ENCODE data around the gene ABCA1. TPM values are rescaled to one million over a fixed set of nuclear protein-coding genes. Genes with fewer than 3 reads are reported as not detected.
"Not testable (repeated sequence)": the region's sequence is repeated elsewhere in the genome, so short reads cannot be mapped to it uniquely, and the experiment has no call there.

ABCA1 gene
- total RNA-seq, 1 donor, result 21.0 TPM

DNA sequence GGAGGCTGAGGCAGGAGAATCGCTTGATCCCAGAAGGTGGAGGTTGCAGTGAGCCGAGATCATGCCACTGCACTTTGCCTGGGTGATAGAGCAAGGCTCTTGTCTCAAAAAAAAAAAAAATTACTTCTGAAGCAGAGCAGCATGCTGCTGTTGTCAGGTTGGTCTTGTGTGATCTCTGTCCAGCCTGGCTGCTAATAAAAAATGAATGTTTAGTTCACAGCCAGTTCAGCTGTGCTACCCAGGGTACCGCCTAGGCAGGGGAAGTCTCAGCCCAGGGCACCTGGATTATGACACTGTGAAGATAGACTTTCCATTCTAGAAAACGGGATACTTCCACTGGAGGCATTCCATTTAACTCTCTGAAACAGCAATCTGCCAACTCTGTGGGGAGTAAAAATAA, 23.5 kb upstream of the ABCA1 start:
- DNase-seq (ENCODE audit: low read depth in 2 of 3, low spot score in 2 of 3), result no peak

DNA sequence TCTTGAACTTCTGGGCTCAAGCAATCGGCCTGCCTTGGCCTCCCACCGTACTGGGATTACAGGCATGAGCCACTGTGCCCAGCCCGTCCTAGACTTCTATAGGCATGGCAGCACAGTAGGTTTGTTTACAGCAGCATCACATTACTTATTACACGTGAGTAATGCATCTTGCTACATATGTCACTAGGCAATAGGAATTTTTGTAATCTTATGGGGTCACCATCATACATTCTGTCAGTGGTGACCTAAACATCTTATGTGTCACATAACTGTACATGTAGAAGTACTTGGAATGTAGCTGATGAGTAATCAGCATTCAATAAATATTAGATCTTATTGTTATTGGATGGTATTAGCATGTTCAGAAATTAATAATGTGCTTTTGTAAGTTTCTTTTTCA, 22.9 kb upstream of the ABCA1 start:
- no peak for DNase-seq (ENCODE audit: low read depth in 2 of 3, low spot score in 2 of 3)

DNA sequence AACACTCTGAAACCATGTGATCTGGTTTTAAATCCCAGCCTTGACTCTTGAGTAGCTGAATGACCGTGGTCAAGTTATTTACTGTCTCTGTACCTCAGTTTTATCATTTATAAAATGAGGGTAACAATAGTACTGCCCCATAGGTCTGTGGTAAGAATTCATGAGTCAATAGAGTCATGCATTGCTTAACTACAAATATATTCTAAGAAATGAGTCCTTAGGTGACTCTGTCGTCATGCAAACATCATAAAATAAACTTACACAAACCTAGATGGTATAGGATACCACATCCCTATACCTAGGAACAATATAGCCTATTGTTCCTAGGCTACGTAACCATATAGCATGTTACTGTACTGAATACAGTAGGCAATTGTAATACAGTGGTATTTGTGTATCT, 20.3 kb upstream of the ABCA1 start:
- DNase-seq (ENCODE audit: low read depth in 2 of 3, low spot score in 2 of 3), result no peak

DNA sequence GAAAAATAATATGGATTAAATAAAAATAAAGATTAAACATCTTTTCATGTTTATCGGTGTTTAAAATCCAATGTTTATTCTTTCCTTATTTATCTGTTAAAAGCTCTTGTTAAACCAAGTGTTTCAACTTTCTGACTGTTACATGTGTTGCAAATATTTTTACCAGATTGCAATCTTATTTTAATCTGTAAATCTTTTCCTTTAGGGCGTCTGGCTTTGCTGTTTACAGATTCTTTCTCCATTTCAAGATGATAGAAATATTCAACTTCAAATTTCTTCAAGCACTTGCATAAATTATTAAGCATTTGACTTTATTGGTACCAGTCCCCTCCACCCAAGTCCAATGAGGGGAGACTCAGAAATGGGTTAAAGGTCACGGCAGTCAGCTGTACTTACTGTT, 16.9 kb upstream of the ABCA1 start:
- no peak for DNase-seq (ENCODE audit: low read depth in 2 of 3, low spot score in 2 of 3)

DNA sequence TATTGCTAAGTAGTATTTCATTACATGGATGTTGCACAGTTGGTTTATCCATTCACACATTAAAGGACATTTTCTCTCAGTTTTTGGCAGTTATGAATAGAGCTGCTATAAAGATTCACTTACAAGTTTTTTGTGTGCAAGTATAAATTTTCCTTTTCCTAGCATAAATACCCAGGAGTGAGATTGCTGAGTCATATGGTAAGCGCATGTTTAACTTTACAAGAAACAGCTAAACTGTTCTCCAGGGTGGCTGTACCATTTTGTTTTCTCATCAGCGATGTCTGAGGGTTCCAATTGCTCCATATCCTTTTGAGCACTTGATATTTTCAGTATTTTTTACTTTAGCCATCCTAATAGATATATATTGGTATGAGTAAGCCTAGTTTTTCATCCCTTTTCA, 16.4 kb upstream of the ABCA1 start:
- DNase-seq (ENCODE audit: low read depth in 2 of 3, low spot score in 2 of 3), result no peak

DNA sequence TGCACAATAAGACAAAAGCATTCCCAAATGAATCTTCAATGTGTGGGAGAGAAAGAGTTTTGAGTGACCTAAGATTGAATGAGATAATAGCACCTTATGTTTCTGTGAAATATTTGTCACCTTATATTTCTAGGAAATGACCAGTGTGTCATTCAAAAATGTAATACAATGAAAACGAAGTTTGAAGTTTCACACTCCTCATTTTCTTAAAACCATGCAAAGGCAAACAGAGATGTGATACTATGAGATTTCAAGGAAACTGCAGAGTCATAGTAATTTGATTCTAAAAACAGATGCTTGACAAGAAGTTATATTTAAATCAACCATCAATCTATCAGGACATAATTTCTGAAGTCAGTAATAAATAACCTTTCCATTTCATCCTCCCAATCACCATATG, 13.6 kb upstream of the ABCA1 start:
- DNase-seq (ENCODE audit: low read depth in 2 of 3, low spot score in 2 of 3), result no peak

DNA sequence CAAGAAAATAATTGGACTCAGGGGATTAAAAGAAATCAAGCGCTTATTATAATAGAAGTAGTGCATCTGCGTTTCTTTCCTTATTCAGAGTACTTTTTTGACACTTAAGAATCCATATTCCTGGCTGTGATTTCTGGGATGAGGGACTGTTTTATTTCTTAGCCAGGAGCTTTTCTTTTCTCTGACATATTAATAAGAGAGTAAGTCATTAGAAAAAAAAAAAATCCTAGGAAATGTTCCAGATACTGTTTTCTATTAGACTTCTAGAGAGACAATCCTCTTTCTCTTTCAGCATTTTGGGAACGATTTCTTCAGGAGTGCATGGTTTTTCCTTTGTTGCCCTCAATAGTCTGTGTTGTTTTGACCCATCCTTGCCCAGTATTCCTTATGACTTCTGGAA, 8.3 kb upstream of the ABCA1 start:
- DNase-seq (ENCODE audit: low read depth in 2 of 3, low spot score in 2 of 3), result no peak

DNA sequence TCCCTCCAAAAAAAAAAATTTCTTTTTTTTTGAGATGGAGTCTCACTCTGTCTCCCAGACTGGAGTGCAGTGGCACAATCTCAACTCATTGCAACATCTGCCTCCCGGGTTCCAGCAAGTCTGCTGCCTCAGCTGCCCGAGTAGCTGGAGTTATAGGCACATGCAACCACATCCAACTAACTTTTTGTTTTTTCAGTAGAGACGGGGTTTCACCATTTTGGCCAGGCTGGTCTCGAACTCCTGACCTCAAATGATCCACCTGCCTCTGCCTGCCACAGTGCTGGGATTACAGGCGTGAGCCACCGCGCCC, 7.5 kb upstream of the ABCA1 start:
- not testable (repeated sequence) for DNase-seq (ENCODE audit: low read depth in 2 of 3, low spot score in 2 of 3)

DNA sequence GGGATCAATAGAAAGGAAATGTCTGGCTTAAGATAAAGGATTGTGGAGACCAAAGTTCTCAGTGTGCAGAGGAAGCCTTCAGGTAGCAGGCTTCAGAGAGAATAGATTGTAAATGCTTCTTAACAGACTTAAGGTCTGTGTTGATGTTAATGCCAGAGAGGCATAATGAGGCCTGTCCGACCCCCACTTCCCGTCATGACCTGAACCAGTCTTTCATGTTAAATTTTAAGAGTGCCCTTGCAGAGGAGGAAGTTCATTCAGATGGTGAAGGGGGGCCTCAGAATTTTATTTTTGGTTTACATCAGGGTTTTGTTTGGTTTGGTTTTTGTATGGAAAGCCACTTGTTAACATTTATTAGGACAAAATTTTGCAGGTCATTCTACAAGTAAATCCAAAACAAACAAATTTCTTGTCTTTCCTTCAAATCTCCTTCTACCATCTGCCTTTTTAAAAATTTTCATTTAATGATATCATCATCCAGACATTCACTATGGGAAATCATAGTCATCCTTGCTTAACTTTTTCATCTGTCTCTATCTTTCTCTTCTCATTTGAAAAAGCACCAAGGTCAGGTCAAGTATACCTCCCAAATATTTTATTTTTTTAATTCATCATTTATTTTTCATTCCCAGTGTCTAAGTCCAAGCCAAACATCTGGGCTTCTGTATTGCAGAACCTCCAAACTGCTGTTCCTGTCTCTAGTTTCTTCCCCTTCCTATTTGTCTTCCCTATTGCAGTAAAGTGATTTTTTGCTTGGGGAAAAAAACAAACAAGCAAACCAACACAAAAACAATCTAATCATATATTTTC, 6.9 kb upstream of the ABCA1 start:
- DNase-seq (ENCODE audit: low read depth in 2 of 3, low spot score in 2 of 3), result peak in 1 of 3 donors; percentile 31

DNA sequence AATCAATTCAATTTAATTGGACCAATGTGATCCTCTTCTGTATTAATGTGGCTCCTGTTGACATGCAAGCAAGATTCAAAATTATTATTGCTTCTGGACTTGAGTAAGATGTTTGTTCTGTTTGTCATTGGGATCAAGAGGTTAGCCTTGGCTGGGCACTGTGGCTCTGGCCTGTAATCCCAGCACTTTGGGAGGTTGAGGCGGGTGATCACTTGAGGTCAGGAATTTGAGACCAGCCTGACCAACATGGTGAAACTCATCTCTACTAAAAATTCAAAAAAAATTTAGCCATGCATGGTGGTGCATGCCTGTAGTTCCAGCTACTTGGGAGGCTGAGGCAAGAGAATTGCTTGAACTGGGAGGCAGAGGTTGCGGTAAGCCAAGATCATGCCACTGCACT, 5.1 kb upstream of the ABCA1 start:
- DNase-seq (ENCODE audit: low read depth in 2 of 3, low spot score in 2 of 3), result not testable (repeated sequence)

DNA sequence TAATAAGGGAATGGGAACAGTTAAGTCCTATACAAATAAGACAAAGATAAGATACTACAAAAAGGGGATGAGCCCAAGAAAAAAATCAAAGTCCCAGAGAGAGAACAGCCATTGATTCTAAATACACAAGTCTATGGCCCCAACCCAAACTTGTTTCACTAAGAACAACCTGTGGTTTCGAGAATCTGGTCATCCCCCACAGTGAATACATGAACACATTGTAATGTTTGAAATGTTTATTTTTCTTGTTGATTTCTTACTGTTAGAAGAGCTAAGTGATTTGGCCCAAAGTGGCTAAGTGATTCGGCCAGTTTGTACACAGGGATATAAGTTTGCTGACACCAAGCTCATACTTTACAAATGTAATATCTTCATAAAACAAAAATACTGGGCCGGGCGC, 3.3 kb upstream of the ABCA1 start:
- DNase-seq (ENCODE audit: low read depth in 2 of 3, low spot score in 2 of 3), result no peak

DNA sequence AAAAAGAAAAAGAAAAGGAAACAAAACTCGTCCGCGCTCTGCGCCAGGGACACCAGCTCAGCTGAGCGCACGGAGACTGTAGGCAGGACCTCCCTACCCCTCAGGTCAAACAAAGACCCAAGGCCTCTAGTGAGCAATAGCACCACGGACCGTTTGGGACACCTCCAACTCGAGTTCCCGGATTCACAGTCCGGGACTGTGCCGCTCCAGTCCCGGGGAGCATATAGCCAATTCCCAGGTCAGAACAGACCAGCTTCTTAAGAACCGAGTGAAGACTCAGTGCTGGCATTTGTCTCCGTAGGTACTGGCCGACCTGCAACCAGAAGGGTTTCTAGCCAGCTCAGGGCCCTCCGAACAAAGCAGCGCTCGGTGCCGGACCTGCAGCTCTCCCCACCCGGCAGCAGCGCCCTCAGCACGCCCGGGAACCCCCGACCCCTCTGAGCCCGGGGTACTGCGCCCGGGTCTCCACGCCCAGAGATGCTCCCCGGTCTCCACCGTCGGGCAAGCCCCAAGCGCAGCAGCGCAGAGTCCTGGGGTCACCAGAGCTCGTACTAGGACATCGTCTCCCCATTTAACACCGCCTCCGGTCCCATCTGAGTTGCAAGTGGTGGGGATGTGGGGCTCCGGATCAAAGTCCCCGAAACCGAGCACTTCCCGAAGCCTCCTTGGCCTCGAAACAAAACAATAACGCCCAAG, 591 bp downstream of the ABCA1 start:
- peak; percentile 7 to 29 (median 17) for DNase-seq (ENCODE audit: low read depth in 2 of 3, low spot score in 2 of 3)

DNA sequence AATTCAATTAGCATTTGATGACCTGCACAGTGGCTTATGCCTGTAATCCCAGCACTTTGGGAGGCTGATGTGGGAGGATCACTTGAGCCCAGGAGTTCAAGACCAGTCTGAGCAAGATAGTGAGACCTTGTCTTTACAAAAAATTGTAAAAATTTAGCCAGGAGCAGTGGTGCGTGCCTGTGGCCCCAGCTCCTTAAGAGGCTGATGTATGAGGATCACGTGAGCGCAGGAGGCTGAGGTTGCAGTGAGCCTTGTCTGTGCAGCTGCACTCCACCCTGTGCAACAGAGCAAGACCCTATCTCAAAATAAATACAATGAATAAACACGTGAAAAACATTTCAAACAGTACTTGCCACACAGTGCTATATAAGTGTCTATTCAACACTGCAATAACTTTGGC, 4.2 kb downstream of the ABCA1 start:
- DNase-seq (ENCODE audit: low read depth in 2 of 3, low spot score in 2 of 3), result no peak

DNA sequence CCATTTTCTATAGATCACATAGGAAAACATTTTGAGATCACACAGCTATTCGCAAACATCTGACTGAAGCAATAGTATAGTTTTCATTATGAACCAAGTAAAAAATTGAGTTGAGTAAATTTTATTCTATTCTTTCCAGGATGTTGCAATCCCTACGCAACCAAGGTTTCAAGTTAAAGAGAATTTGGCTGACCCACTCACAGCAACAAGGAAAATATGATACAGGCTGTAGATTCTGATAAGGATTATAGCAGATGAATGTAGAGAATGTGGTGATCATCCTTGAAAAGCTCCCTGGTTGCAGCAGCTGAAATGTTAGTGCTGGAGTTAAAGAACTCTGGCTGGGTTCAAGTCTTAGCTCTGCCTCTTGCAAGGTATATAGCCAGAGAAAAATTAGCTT, 4.7 kb downstream of the ABCA1 start:
- no peak for DNase-seq (ENCODE audit: low read depth in 2 of 3, low spot score in 2 of 3)

DNA sequence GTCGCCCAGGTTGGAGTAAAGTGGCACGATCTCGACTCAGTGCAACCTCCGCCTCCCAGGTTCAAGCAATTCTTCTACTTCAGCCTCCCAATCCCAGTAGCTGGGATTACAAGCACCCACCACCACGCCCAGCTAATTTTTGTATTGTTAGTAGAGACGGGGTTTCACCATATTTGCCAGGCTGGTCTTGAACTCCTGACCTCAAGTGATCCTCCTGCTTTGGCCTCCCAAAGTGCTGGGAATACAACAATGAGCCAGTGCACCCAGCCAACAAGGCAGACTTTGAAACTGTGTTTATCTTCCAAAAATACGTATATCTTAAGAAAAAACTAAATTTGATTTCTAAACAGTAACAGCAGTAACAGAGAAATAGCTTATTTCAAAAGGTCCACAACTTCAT, 5.2 kb downstream of the ABCA1 start:
- DNase-seq (ENCODE audit: low read depth in 2 of 3, low spot score in 2 of 3), result not testable (repeated sequence)

DNA sequence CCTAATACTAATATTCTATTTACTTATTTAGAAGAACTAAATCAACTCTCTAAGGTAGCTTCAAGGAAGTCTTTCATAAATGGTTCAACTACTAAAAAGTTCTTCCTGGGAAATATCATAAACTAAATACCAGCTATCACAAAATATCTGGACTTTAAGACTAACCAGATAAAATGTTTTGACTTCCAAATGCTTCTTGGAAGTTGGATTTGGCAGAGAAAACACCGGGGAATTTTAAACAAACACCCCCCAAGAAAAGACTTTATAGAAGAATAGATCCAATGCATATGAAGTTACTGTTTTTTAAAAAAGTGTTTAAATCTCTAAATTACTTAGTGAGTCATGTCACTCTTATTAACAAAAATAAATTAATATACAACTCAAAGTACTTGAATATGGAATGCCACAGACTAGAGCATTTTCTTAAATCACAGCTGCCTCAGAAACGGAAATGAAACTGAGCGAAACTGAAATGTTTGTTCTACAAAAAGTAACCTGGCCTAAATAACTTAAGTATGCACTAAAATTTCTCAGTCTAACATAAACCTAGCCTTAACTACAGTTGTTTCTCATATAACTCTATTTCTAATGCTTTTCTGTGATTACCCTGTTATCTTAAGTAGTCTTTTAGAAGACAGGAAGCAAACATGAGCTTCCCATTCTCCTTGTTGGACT, 6.8 kb downstream of the ABCA1 start:
- DNase-seq (ENCODE audit: low read depth in 2 of 3, low spot score in 2 of 3), result no peak

DNA sequence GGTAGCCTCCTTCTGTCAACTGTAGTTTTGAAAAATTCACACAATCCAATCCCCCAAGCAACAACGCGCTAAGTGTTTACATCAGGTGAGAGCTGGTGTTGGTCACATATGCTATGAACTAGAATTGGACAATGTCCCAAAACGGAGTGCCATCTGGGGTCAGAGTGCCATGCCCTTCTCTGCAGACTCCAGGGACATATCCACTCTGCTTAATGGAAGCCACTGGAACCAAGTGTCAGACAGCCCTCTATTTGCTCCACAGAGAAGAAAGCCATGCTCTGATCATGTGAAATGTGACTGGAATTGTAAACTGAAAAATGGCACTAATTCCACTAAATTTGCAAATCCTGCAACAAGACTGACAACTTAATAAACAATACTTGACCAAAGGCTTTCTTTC, 12.2 kb downstream of the ABCA1 start:
- no peak for DNase-seq (ENCODE audit: low read depth in 2 of 3, low spot score in 2 of 3)

DNA sequence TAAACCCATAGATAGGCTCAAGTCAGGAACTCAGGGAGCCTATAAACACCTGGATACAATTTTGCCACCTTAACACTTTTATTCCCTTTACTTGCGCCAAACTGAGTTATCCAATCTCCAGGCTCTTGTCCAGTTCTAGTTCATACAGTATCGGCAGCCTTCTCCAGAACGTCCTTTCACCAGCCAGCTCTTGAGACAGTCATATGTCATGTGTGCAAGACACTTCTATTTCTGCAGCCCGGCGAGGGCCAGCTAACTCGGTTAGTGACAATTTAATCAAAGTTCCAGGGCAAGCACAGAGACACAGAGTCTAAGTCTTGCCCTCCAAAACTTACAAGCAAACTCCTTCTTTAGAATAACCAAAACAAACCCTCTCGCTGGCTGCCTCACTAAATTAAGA, 12.9 kb downstream of the ABCA1 start:
- no peak for DNase-seq (ENCODE audit: low read depth in 2 of 3, low spot score in 2 of 3)

DNA sequence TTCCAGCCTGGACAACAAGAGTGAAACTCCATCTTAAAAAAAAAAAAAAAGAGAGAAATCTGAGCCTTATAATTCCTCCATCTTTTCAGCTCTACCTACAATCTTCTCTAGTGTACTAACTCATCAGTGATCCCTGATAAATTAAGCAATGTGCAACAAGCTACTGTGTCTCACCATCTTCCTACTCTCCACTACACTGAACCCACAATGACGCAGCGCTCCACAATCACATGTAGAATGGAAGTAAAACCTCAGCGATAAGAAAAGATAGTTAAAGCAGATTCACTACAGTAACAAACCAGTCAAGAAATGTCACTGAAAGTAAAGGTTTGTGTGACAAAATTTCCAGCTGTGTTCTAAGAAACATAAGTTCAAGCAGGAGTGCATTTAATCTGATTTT, 13.5 kb downstream of the ABCA1 start:
- peak in 2 of 3 donors; percentile 31 to 50 for DNase-seq (ENCODE audit: low read depth in 2 of 3, low spot score in 2 of 3)

DNA sequence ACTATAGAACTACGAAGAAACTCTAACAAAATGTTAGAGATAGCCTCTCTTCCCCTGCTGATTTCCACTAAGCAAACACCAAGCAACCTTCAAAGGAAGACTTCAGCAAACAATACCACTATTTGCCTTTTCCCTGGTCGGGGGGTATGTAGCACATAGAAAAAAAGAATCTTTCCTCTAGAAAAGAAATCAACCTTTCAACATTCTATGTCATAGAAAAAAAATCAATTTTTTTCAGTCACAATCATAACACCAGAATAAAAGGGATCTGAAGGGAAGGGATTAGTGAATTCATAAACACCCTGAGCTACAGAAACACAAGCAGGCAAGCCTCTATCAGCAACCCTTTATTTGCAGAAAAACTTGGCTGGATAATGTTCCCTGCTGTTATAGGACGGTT, 15.3 kb downstream of the ABCA1 start:
- no peak for DNase-seq (ENCODE audit: low read depth in 2 of 3, low spot score in 2 of 3)

DNA sequence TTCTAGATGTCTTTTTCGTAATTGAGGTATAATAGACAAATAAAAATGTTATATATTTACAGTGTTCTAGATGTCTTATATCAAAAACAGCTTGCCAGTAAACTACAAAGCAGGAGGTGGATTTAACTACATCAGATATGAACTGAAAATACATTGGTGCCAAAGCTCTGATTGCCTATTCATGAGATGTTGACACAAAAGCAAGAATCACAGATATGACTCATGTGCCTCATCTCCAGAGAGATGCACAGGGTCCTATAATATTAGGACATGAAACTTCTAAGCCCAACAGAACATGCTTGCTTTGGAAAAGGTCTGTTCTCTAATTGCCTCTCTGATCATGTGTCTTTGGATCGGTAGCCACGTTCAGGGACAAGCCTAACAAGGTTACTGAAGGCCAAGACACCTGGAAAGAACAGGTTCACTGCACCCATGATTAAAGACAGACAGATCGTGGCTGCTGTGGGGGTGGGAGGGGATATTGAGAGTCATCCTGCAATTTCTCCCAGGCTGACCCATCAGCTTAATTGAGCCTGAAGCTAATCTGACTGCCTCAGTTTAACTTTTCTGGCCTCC, 16.8 kb downstream of the ABCA1 start:
- DNase-seq (ENCODE audit: low read depth in 2 of 3, low spot score in 2 of 3), result no peak
